ENCODE measurements around the gene SYNGR3. TPM values are rescaled to one million over a fixed set of nuclear protein-coding genes. Genes with fewer than 3 reads are reported as not detected.
"Not testable (repeated sequence)": the region's sequence is repeated elsewhere in the genome, so short reads cannot be mapped to it uniquely, and the experiment has no call there.

SYNGR3 gene
- total RNA-seq, 1 experiment from 2014 or later = 11.9 TPM

DNA sequence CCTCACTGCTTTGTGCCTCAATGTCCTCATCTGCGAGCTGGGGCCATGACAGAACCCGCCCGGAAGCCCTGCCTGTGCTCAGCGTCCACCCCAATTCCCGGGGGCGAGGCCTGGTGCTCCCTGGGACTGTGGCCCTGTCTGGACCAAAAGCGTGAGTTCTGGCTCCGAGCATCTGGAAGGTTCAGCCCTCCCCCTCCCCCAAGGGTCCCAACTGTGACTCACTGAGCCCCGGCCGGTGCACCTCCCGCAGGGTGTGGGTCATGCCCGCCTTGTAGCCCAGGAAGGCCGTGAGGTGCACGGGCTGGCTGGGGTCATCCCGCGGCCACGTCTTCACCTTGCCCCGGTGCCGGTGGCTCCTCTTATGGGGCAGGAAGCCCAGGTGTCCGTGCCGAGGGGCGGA, 36.0 kb upstream of the SYNGR3 start:
- H2BK20ac ChIP-seq (ENCODE audit: low read depth, low read length, poor library complexity, severe bottlenecking) = no peak overlapping the region
- H3K18ac ChIP-seq (ENCODE audit: insufficient read length, low read depth, low read length) = no peak overlapping the region
- no peak overlapping the region for H2BK12ac ChIP-seq (ENCODE audit: insufficient read length, low read depth, low read length)
- H3K9ac ChIP-seq (ENCODE audit: extremely low read depth, insufficient read length, low read length) = no peak overlapping the region
- no peaks in the 10 kb centered on the region for H4K20me1 ChIP-seq (ENCODE audit: control insufficient read depth, insufficient read depth, insufficient read length)
- no peak overlapping the region for H4K8ac ChIP-seq (replicated peaks; ENCODE audit: insufficient read length, low read depth, low read length)
- WGBS (ENCODE audit: extremely low coverage, insufficient read length, low lambda C conversion rate) = no CpG with 5 or more reads among the region's 22 CpGs
- no peak overlapping the region for H3T11ph ChIP-seq (ENCODE audit: low read length)
- no peak overlapping the region for H2BK15ac ChIP-seq (ENCODE audit: low read depth, low read length)
- H3K23ac ChIP-seq (ENCODE audit: insufficient read length, low read depth, low read length) = no peak overlapping the region
- Mint-ChIP-seq H3K4me1 (peaks cover 4 to 5% of the 10 kb centered on the region in 2 experiments; a peak in 2 of 4 replicates), H3K27ac (no peak overlapping the region), H3K4me3 (no peak overlapping the region), H3K9me3 (peaks cover 0 to 3% of the 10 kb centered on the region in 2 experiments; a peak in 2 of 5 replicates), H3K27me3 (ENCODE audit: low read depth) (peaks cover 19% of the 10 kb centered on the region), H3K36me3 (ENCODE audit: insufficient read depth in 1 of 3, low read depth in 3 of 3) (no peaks in the 10 kb centered on the region; a peak in 2 of 7 replicates)
- no peaks in the 10 kb centered on the region for H3K79me1 ChIP-seq (ENCODE audit: insufficient read depth, low read depth, low read length, poor library complexity, severe bottlenecking)
- no peak overlapping the region for H3K4me2 ChIP-seq (ENCODE audit: insufficient read depth, insufficient read length, low read length)
- no peak overlapping the region; the same call in 1 of the 2 replicates for H3K14ac ChIP-seq (ENCODE audit: insufficient read depth, low read length)
- H4K91ac ChIP-seq (ENCODE audit: insufficient read length, low read depth, low read length) = no peak overlapping the region
- TF ChIP-seq, protein P1, sequence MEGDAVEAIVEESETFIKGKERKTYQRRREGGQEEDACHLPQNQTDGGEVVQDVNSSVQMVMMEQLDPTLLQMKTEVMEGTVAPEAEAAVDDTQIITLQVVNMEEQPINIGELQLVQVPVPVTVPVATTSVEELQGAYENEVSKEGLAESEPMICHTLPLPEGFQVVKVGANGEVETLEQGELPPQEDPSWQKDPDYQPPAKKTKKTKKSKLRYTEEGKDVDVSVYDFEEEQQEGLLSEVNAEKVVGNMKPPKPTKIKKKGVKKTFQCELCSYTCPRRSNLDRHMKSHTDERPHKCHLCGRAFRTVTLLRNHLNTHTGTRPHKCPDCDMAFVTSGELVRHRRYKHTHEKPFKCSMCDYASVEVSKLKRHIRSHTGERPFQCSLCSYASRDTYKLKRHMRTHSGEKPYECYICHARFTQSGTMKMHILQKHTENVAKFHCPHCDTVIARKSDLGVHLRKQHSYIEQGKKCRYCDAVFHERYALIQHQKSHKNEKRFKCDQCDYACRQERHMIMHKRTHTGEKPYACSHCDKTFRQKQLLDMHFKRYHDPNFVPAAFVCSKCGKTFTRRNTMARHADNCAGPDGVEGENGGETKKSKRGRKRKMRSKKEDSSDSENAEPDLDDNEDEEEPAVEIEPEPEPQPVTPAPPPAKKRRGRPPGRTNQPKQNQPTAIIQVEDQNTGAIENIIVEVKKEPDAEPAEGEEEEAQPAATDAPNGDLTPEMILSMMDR (conservative IDR thresholded peaks at IDR 0.05) = no peak
- DNase-seq = no peak
- no peak overlapping the region for H2AK5ac ChIP-seq (ENCODE audit: insufficient read length, low read length)
- H3K23me2 ChIP-seq (ENCODE audit: insufficient read length, low read depth, low read length, poor library complexity, severe bottlenecking) = no peaks in the 10 kb centered on the region
- no peak overlapping the region for H2BK120ac ChIP-seq (ENCODE audit: low read depth, low read length, poor library complexity, severe bottlenecking)
- H2AFZ ChIP-seq (ENCODE audit: low read length) = no peak overlapping the region
- no peaks in the 10 kb centered on the region for H3K79me2 ChIP-seq (ENCODE audit: insufficient read depth, low read length)
- H4K5ac ChIP-seq (ENCODE audit: insufficient read length, low read depth, low read length) = no peak overlapping the region
- H3K27me3 ChIP-seq (ENCODE audit: insufficient read depth, low read length) = no peaks in the 10 kb centered on the region
- no peak overlapping the region for H3K56ac ChIP-seq (ENCODE audit: insufficient read length, low read depth, low read length)
- no peaks in the 10 kb centered on the region for H3K9me3 ChIP-seq (ENCODE audit: control insufficient read depth, low read depth, low read length)
- no peak overlapping the region for H3K4ac ChIP-seq (ENCODE audit: low read depth, low read length)
- H2BK5ac ChIP-seq (ENCODE audit: insufficient read length, low read length) = no peak overlapping the region
- H3K4me1 ChIP-seq (ENCODE audit: insufficient read depth, low read length) = no peaks in the 10 kb centered on the region
- no peak overlapping the region for H3K27ac ChIP-seq (ENCODE audit: insufficient read length, low read depth, low read length)

DNA sequence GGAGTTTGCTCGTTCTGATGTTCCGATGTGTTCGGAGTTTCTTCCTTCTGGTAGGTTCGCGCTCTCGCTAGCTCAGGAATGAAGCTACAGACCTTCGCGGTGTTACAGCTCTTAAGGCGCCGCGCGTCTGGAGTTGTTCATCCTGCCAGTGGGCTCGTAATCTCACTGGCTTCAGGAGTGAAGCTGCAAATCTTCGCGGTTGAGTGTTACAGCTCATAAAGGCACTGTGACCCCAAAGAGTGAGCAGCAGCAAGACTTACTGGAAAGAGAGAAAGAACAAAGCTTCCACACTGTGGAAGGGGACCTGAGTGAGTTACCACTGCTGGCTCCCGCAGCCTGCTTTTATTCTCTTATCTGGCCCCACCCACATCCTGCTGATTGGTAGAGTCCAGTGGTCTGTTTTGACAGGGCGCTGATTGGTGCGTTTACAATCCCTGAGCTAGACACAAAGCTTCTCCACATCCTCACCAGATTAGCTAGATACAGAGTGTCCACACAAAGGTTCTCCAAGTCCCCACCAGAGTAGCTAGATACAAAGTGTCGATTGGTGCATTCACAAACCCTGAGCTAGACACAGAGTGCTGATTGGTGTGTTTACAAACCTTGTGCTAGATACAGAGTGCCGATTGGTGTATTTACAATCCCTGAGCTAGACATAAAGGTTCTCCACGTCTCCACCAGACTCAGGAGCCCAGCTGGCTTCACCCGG, 32.2 kb upstream of the SYNGR3 start:
- not testable (repeated sequence) for H2BK20ac ChIP-seq (ENCODE audit: low read depth, low read length, poor library complexity, severe bottlenecking); H2AK5ac ChIP-seq (ENCODE audit: insufficient read length, low read length); H2BK120ac ChIP-seq (ENCODE audit: low read depth, low read length, poor library complexity, severe bottlenecking); H4K20me1 ChIP-seq (ENCODE audit: control insufficient read depth, insufficient read depth, insufficient read length); H3K56ac ChIP-seq (ENCODE audit: insufficient read length, low read depth, low read length); H3T11ph ChIP-seq (ENCODE audit: low read length); H3K14ac ChIP-seq (ENCODE audit: insufficient read depth, low read length); H3K79me1 ChIP-seq (ENCODE audit: insufficient read depth, low read depth, low read length, poor library complexity, severe bottlenecking); H2BK15ac ChIP-seq (ENCODE audit: low read depth, low read length); H3K18ac ChIP-seq (ENCODE audit: insufficient read length, low read depth, low read length); H3K4me2 ChIP-seq (ENCODE audit: insufficient read depth, insufficient read length, low read length); H3K4me1 ChIP-seq (ENCODE audit: insufficient read depth, low read length); DNase-seq; H3K79me2 ChIP-seq (ENCODE audit: insufficient read depth, low read length); H3K27me3 ChIP-seq (ENCODE audit: insufficient read depth, low read length); H3K4ac ChIP-seq (ENCODE audit: low read depth, low read length); H2BK5ac ChIP-seq (ENCODE audit: insufficient read length, low read length); H3K9me3 ChIP-seq (ENCODE audit: control insufficient read depth, low read depth, low read length); H4K91ac ChIP-seq (ENCODE audit: insufficient read length, low read depth, low read length); H3K23ac ChIP-seq (ENCODE audit: insufficient read length, low read depth, low read length); H3K9ac ChIP-seq (ENCODE audit: extremely low read depth, insufficient read length, low read length); H2BK12ac ChIP-seq (ENCODE audit: insufficient read length, low read depth, low read length); H3K27ac Mint-ChIP-seq; H3K27ac ChIP-seq (ENCODE audit: insufficient read length, low read depth, low read length); H3K9me3 Mint-ChIP-seq; H4K8ac ChIP-seq (replicated peaks; ENCODE audit: insufficient read length, low read depth, low read length); H3K23me2 ChIP-seq (ENCODE audit: insufficient read length, low read depth, low read length, poor library complexity, severe bottlenecking); H2AFZ ChIP-seq (ENCODE audit: low read length); H4K5ac ChIP-seq (ENCODE audit: insufficient read length, low read depth, low read length)
- peaks cover 10 to 20% (median 16%) of the 10 kb centered on the region in 3 experiments for H3K36me3 Mint-ChIP-seq (ENCODE audit: insufficient read depth in 1 of 3, low read depth in 3 of 3)
- H3K4me1 Mint-ChIP-seq = peaks cover 24 to 30% of the 10 kb centered on the region in 2 experiments
- no CpG with 5 or more reads among the region's 22 CpGs for WGBS (ENCODE audit: extremely low coverage, insufficient read length, low lambda C conversion rate)
- peaks cover 24% of the 10 kb centered on the region for H3K27me3 Mint-ChIP-seq (ENCODE audit: low read depth)
- H3K4me3 Mint-ChIP-seq = peak overlapping the region in 1 of 2 experiments; percentile 29; a peak in 1 of 5 replicates
